Osteoblast (primary cell): ENCODE results near the gene MACROH2A2. TPM values are rescaled to one million over a fixed set of nuclear protein-coding genes. Genes with fewer than 3 reads are reported as not detected.

ENCODE experiments used
- DNase-seq: peaks from one replicate; pipeline ENCODE4 v3.0.0; 2011; ENCODE audit warnings: low spot score, mixed read lengths; ENCODE audit not compliant: insufficient read length; ENCODE audit errors: missing footprints
- H2AFZ ChIP-seq: 2 replicates; pipeline ENCODE4 v1.6.0; 2011; ENCODE audit warnings: mild to moderate bottlenecking, low read length
- H3K27ac ChIP-seq: 2 replicates; pipeline ENCODE4 v1.5.1; 2011; ENCODE audit warnings: mild to moderate bottlenecking, low read depth, low read length, moderate library complexity
- H3K27me3 ChIP-seq: 2 replicates; pipeline ENCODE4 v1.6.0; 2012; ENCODE audit warnings: mild to moderate bottlenecking, control low read depth, inconsistent platforms, low read length, moderate library complexity; ENCODE audit not compliant: insufficient read depth
- H3K36me3 ChIP-seq: 2 replicates; pipeline ENCODE4 v1.5.1; 2011; ENCODE audit warnings: mild to moderate bottlenecking, low read length, control low read depth, moderate library complexity; ENCODE audit not compliant: insufficient read depth
- H3K4me1 ChIP-seq: 2 replicates; pipeline ENCODE4 v1.5.1; 2011; ENCODE audit warnings: mild to moderate bottlenecking, low read length, control low read depth, moderate library complexity; ENCODE audit not compliant: insufficient read depth
- H3K4me2 ChIP-seq: 2 replicates; pipeline ENCODE4 v1.6.0; 2011; ENCODE audit warnings: mild to moderate bottlenecking, low read length; ENCODE audit not compliant: insufficient read depth
- H3K4me3 ChIP-seq: fragments of 200-600 bp; sonication (generic); 3 replicates; pipeline ENCODE4 v1.5.1; 2012; ENCODE audit warnings: mild to moderate bottlenecking, low read length, inconsistent platforms; ENCODE audit not compliant: insufficient read depth
- H3K79me2 ChIP-seq: 2 replicates; pipeline ENCODE4 v1.6.0; 2012; ENCODE audit warnings: mild to moderate bottlenecking, low read length, control low read depth, inconsistent platforms; ENCODE audit not compliant: insufficient read depth
- H3K9me3 ChIP-seq: 2 replicates; pipeline ENCODE4 v1.5.1; 2011; ENCODE audit warnings: low read depth, low read length, control low read depth
- H4K20me1 ChIP-seq: 2 replicates; pipeline ENCODE4 v1.6.0; 2012; ENCODE audit warnings: mild to moderate bottlenecking, low read length, control low read depth; ENCODE audit not compliant: insufficient read depth
- CTCF ChIP-seq: IDR thresholded peaks from 2 replicates; pipeline ENCODE4 v1.5.1; 2011; ENCODE audit warnings: mild to moderate bottlenecking, low read depth, low read length, moderate library complexity; ENCODE audit errors: extremely low read depth
- total RNA-seq: library from RNA; depleted of rRNA; stranded (reverse); fragments of >200 nt; gene quantifications from 2 replicates; pipeline ENCODE4 v1.2.3, GENCODE V29; 2012

The MACROH2A2 gene
- total RNA-seq, 1 donor: 13.8 TPM

DNA sequence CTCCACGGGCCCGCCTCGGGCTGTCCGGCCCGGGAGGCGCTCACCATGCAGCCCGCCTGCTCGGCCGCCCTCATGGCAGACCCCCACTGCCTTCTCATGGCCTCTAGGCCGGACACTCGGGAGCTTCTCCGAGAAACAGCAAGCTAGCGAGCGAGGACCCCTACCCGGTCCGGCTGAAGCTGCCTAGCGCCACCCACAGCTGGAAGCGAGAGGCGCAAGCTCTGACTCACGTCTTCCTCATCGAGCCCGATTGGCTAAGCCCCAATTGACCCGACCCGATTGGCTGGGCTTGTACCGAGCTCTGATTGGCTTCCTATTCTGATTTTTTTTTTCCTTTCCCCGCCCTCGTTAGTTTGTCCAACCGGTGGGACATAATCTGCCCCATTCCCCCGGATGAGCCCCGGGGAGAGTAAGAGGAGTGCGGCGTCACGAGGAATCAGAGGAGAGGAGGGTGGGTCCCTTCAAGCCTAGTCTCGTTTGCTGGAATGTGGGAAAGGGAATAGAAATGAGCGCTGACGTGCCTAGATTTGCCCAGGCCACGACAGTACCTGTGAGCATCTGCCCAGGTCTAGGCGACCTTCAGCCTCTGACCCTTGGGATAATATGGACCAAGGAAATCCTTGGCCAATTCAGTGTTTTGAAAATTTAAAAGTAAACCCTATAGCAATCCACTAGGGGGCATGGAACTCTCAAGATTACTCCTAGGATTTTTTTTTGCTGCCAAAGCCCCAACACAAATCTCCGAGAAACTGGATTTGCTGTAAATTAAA, 94.0 kb downstream of the MACROH2A2 start, which contains the start of gene TYSND1:
Gene TYSND1, minus strand, starts transcription at position 212 of the 770 bp plus-strand sequence. Its CDS starts 114 bp downstream, at position 98.
- peak; percentile 56 for TF ChIP-seq CTCF
- DNase-seq: peak; percentile 100
- Histone ChIP-seq H2AFZ (peak within 1 kb of the TSS; percentile 76), H3K27me3 (no peaks in the 10 kb centered on the region), H3K4me2 (peak within 1 kb of the TSS; percentile 86), H3K4me3 (peak within 1 kb of the TSS; percentile 83), H3K27ac (peak within 1 kb of the TSS; percentile 76), H4K20me1 (peaks cover 56% of the 10 kb centered on the region), H3K9me3 (no peaks in the 10 kb centered on the region), H3K79me2 (peaks cover 65% of the 10 kb centered on the region), H3K4me1 (peaks cover 25% of the 10 kb centered on the region), H3K36me3 (peaks cover 39% of the 10 kb centered on the region)

DNA sequence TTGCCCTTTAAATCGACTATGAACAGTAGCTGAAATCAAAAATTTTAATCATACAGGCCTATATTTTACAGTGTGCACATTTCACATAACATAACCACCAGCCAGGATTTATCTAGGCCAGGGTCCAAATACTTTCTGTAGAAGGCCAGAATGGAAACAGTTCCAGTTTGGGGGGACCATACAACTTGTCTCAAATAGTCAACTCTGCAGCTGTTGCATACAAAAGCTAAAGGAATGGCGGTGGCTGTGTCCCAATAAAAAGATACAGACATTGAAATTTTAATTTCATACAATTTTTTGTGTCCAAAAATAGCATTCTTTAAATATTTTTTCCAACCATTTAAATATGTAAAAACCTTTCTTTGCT, 94.6 kb downstream of the MACROH2A2 start:
- no peak for DNase-seq
- H2AFZ ChIP-seq: no peak overlapping the region
- peak overlapping the region; percentile 83 for H3K4me3 ChIP-seq
- H3K79me2 ChIP-seq: peaks cover 67% of the 10 kb centered on the region
- H3K9me3 ChIP-seq: no peaks in the 10 kb centered on the region
- H3K27me3 ChIP-seq: no peaks in the 10 kb centered on the region
- peaks cover 44% of the 10 kb centered on the region for H3K36me3 ChIP-seq
- H4K20me1 ChIP-seq: peaks cover 57% of the 10 kb centered on the region
- no peak for TF ChIP-seq CTCF
- H3K4me2 ChIP-seq: peak overlapping the region; percentile 86
- H3K27ac ChIP-seq: peak overlapping the region; percentile 76
- H3K4me1 ChIP-seq: peaks cover 25% of the 10 kb centered on the region

- no peak overlapping the region for H3K4me3 ChIP-seq
- no peaks in the 10 kb centered on the region for H3K27me3 ChIP-seq
- H3K27ac ChIP-seq: no peak overlapping the region
- peaks cover 74% of the 10 kb centered on the region for H3K79me2 ChIP-seq
- no peaks in the 10 kb centered on the region for H3K9me3 ChIP-seq
- no peak overlapping the region for H3K4me2 ChIP-seq
- peaks cover 62% of the 10 kb centered on the region for H4K20me1 ChIP-seq
- H3K4me1 ChIP-seq: peaks cover 25% of the 10 kb centered on the region
- H3K36me3 ChIP-seq: peaks cover 57% of the 10 kb centered on the region
- TF ChIP-seq CTCF: no peak
- DNase-seq: no peak
- H2AFZ ChIP-seq: no peak overlapping the region
Measured at GRCh38 chr10:70148516-70148915, 95.9 kb downstream of the MACROH2A2 start.

DNA sequence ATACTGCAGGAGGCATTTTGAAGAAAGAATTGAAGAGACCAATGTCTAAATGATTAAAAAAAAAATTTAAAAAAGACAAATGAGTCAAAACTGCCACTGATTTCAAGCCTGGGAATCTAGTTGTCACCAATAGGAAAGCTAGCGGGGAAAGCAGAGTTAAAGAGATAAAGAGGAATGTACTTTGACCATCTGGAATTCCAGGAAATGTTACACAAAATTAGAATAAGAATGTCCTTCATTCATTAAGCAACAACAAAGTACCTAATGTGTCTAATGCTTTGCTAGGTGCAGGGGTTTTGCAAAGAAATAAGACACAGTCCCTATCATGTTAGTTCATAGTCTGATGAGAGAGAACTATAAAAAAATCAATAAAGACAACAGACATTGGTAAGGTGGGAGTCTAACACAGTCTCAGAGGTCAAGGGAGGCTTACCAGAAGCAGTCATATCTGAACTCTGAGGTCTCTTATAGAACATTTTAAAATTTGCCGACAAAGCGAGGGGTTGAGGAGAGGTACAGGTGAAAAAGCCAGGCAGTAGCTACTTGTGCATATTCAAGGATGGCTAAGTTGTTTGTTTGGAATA, 102.7 kb downstream of the MACROH2A2 start:
- Histone ChIP-seq H3K27ac (no peak overlapping the region), H3K36me3 (peaks cover 97% of the 10 kb centered on the region), H3K9me3 (no peaks in the 10 kb centered on the region), H3K4me1 (peaks cover 10% of the 10 kb centered on the region), H2AFZ (no peak overlapping the region), H3K4me3 (no peak overlapping the region), H3K79me2 (peaks cover 92% of the 10 kb centered on the region), H3K4me2 (no peak overlapping the region), H3K27me3 (no peaks in the 10 kb centered on the region), H4K20me1 (peaks cover 55% of the 10 kb centered on the region)
- DNase-seq: no peak
- TF ChIP-seq CTCF: no peak
